Activated naive CD4-positive, alpha-beta T cell treated with Interleukin-2 at 50 U/mL for 16 hours (primary cell): ENCODE data around the gene CTSZ.
A peak's percentile ranks its signal among the peaks of the same experiment; 100 is the strongest.

Source experiments
- DNase-seq: peaks from one replicate; pipeline ENCODE4 v3.0.0-alpha.2; 2020

CTSZ gene

DNA sequence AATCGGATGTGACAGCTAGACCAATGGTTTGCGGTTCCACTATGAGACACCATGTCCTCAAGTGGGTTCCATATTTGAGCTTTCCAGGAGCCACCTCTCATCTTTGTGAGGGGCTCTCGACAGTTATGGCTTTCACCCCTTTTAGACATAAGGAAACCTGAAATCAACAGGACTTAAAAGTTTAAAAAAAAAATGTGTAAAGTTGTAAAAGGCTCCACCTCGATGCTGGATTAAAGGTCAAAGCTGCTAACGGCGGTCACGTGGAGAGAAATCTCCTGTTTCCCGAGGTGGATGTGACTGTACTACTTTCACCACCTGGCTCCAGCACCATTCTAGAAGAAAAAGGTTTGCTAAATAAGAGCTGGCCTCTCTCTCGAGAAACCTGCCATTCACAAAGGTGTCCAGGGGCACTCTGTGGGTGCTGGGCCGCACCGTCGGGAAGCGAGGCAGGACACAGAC is 24.5 kb upstream of the CTSZ start:
- peak; percentile 23 for DNase-seq

DNA sequence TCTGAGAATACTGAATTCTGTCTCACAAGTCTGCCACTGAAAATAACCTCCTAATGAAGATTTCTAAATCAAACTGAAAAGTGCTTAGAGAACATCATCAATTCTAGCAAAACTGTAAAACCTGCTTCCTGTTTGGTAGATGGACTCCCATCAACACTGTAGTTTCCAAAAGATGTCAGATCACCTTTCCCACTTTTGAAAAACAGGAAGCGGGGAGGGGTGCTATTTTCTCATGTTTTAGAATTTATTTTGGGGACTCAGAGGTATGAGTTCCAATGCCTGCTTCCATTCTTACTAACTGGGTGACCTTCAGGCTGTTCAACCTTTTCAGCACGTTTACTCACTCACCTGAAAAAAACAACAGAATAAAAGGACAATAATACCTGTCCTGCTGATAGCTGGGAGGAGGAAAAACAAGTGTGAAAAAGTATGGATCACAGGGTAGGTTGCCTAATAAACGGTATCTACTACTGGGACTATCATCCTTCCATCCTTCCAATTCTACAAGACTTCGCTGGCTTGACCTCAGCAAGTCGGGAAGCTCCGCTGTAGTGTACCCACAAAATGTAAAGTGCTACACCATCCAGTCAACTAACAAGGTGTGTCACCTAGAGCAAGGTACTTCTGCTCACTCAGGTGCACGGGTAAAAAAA is 24.0 kb upstream of the CTSZ start:
- no peak for DNase-seq

DNA sequence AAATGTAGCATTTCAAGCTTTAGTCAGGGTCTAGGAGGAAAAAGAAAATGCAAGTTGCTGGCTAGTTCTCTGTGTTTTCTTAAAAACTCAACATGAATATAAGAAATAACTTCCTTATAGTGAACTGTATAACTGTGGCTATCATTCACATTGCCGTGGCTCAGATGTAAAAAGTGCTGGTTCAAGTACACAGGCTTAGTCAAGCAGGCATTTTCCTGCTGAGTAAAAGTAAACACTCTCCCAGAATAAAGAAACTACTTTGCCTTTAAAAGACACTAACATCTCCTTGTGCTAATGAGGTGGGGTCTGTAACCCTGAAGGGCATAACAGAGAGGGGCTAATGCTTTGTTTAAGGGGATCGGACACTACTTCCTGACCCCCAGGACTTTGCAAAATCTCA is 21.8 kb upstream of the CTSZ start:
- DNase-seq: no peak

DNA sequence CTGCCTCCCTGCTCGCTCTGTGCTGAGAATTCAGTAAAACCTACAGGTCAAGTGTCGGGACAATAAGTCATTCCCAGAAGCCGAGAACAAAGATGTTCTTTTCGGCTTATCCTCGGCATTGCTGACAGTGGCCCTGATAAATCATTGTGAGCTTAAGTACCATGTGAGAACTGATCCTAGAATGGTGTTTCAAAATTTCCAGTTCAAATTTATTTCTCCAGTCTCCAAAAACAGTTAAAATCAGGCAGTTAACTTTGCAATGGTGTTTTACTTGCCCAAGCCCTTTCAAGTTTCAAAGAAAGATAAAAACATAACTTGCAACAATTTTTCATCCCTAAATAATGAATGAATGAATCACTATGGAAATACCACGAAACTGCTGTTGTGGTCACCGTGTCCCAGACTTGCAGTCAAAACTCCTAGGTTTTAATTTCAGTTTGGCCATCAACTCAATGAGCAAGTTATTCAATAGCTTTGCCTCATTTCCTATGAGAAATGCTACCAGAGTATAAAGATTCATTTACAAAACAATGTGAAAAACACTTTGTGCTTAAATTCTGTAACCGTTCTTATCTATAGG is 20.8 kb upstream of the CTSZ start:
- DNase-seq: no peak

DNA sequence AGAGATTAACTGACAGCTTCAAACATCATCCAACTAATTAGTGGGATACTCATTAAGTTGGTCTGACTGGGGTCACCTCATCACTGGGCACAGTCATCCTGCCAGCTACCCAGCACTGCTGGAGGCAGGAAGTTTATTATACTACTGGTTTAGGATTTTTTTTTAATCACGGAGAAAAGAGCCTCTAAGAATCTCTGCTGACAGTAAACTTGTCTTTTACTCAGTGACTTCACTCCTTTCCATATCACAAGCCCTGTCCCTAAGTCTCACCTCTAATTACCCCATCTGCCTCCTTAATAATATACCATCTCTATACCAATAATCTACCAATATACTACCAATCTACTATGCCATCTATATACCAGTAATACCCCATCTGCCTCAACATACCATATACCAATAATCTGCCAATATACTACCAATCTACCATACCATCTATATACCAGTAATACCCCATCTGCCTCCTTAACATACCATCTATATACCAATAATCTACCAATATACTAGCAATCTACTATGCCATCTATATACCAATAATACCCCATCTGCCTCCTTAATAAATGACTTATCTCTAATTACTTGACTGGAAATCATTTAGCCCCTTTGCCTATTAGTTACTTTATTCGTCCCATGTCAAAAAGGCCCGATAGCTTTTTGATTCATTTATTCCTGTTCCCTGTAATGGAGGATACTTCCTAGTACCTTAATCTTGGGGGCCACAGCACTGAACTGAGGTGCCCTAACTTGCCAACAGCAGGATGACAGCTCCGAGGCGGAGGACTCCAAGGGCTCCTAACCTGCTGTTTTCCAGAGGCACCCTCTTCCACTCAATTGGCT is 20.1 kb upstream of the CTSZ start:
- DNase-seq: no peak

DNA sequence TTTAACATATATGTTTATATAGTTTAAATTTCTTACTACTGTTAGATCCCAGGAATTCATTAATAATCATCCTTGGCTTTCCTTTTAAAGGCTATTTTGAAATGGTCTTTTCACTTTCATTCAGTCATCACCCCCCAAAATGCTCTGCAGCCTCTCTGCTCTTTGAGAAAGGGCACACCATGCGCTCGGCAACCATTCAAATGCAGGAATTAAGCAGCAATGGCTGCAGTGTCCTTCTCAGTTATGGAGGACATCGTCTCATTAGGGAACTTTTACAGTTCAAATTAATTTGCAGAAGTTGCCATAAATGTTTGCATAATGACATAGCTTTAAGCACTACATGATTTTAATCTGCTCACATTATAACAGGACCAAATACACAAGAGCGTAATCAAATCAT is 18.5 kb upstream of the CTSZ start:
- no peak for DNase-seq

DNA sequence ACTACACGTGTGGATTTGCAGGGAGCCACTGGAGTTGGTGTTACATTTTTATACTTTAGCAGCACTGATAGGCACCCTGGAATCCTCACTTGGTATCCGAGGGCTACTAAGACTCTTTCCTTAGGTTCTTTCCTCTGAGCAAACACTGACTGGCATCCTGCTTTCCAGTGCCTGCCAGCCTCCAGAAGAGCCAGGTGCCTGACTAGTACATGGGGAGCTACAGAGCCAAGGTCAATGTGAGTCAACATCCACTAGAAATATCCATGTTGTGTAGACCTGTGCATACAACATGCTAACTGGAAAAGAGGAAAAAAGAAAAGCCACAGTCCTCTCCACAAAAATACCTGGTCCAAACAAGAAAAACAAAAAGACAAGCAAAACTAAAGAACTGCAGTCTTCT is 18.0 kb upstream of the CTSZ start:
- no peak for DNase-seq

DNA sequence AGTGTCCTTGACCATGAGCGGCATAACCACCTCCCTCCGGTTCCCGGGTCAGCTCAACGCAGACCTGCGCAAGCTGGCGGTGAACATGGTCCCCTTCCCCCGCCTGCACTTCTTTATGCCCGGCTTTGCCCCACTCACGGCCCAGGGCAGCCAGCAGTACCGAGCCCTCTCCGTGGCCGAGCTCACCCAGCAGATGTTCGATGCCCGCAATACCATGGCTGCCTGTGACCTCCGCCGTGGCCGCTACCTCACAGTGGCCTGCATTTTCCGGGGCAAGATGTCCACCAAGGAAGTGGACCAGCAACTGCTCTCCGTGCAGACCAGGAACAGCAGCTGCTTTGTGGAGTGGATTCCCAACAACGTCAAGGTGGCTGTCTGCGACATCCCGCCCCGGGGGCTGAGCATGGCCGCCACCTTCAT is 17.1 kb upstream of the CTSZ start:
- no peak for DNase-seq

DNA sequence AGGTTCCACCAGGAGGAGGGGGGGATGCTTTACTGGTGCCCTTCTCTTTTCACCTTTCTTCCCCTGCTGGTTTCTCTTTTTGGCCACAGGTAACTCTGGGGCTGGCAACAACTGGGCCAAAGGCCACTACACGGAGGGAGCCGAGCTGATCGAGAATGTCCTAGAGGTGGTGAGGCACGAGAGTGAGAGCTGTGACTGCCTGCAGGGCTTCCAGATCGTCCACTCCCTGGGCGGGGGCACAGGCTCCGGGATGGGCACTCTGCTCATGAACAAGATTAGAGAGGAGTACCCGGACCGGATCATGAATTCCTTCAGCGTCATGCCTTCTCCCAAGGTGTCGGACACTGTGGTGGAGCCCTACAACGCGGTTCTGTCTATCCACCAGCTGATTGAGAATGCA is 16.6 kb upstream of the CTSZ start:
- DNase-seq: no peak

DNA sequence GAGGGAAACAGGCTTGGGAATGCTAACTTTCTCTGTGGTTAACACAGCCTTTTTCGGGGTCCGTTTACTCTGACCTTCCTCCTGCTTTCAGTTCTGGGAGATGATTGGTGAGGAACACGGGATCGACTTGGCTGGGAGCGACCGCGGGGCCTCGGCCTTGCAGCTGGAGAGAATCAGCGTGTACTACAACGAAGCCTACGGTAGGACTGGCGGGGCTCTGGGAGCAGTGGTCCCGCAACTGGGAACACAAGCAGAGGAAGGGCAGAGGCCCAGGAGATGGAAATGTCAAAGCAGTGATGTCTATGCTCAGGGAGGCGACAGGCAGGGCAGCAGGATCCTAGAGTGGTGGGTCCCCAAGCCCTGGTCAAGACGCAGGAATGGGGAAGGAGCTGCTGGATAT is 15.7 kb upstream of the CTSZ start:
- no peak for DNase-seq

DNA sequence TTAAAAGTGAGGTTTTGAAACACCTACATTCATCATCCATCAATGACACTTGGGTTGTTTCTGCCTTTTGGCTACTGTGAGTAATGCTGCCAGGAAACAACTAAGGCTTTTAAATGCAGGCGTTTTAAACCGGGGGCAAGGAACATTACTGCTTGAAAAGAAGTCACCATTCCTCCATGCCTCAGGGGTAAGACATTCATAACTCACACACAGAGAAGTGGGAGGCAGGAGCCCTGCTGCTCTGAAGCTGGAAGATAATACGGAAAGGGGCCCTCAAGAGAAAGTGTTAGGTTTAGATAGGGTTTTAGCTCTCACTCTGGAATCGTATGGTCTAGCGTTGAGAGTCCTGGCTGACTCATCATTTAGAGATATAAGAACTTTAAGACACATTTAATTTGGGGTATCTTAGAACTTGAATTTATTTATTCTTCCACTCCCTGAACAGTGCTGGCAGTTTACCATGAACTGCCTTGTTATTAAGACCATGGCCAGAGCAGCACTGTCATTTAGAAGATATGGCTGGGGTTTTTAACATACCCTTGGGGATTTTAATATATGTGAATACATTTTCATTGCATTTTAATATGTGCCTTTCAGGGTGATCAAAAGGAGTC is 14.0 kb upstream of the CTSZ start:
- no peak for DNase-seq

DNA sequence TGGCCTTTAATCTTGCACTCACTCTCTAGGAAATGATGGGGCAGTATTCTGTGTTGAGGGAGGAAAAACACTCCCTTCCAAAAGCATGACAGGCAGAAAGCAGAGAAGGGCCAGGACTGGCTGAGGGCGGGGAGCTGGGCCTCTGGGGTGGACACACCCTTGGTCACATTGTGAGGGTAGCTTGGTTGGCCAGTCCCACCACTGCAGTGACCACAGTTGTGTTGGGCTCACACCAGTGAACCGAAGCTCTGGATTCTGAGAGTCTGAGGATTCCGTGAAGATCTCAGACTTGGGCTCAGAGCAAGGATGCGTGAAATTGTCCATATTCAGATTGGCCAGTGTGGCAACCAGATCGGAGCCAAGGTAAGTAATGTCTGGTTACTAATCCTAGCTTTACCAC is 12.2 kb upstream of the CTSZ start, which contains the start of gene TUBB1:
Gene TUBB1, plus strand, starts transcription at position 213 of the 400 bp plus-strand sequence. Its CDS starts 94 bp downstream, at position 307.
- DNase-seq: no peak

DNA sequence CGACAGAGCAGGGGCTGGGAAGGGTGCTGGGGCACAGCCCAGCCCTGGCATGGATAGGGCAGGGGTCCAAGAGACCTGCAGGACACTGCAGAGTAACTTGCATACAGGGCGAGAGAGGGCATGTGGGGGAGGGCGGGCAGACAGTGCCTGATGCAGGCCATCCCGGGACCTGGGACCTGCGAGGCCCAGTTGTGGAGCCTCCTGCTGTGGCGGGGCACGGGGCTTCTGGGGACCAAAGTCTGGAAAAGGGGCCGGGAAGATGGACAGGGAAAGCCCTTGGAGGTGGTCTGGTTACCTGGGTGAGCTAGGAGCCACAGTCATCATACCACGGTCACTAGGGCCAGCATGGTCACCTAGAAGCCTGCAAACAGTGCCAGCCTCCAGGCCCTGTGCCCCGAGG is 11.8 kb upstream of the CTSZ start:
- DNase-seq: no peak

DNA sequence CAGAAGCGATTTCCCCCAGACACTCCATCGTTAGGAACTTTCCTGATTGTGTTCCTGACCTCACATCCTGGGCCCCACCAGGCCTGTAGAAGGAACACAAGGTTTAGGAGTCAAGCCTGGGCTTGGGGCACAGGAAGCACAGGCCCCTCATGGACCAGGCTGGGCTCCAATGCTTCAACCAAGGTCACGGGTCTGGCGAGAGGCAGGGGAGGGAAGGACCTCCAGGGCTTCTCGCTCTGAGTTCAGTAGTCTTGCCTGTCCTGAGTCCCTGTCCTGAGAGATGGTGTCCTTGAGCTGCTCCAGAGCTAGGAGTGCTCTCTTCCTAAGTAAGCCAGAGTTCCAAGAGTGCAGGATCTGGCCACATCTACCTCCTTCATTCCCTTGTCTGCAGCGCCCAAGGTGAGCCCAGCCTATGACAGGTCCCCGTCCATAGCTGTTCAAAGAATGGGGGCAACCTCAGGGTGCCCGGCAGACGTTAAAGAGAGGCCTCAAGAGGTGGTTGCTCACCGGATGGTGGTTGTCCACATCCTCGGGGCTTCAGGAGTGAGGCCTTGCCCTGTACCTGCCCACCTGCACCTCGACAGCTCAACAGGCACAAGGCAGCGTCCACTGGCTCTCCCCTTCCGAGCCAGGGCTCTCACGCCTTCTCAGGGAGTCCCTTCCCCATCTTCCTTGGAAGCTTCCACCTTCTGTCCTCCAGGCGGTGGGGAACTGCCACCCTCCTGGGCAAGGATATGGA is 10.6 kb upstream of the CTSZ start:
- DNase-seq: no peak

DNA sequence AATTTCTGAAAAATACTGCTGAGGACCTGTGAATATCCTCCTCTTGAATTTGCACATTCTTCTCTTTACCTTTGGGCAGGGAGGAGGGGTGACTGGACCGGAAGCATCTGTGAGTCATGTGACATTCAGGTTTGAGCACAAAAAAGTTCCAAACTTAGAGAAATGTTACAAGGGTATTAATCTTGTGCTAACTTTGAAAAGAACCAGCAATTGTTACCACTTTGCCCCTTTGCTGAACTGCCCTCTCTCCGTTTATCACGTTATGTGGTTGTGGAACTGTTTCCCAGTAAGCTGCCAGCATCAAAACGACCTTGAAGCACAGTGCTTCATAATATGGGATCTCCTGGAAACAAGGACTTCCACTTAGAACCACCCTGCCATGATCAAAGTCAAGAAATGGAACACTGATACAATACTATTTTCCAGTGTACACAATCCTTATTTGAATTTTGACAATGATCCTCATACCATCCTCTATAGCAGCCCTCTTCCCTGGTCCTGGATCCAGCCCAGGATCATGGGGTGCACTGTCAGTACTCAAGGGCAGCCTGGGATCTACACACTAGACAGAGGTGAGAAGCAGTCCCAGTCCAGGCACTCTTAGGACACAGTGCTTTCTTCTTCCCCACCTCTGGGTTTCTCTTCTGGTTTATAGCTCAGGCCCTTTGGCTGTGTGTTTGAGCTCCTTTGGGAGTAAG is 9.9 kb upstream of the CTSZ start:
- peak; percentile 20 for DNase-seq

DNA sequence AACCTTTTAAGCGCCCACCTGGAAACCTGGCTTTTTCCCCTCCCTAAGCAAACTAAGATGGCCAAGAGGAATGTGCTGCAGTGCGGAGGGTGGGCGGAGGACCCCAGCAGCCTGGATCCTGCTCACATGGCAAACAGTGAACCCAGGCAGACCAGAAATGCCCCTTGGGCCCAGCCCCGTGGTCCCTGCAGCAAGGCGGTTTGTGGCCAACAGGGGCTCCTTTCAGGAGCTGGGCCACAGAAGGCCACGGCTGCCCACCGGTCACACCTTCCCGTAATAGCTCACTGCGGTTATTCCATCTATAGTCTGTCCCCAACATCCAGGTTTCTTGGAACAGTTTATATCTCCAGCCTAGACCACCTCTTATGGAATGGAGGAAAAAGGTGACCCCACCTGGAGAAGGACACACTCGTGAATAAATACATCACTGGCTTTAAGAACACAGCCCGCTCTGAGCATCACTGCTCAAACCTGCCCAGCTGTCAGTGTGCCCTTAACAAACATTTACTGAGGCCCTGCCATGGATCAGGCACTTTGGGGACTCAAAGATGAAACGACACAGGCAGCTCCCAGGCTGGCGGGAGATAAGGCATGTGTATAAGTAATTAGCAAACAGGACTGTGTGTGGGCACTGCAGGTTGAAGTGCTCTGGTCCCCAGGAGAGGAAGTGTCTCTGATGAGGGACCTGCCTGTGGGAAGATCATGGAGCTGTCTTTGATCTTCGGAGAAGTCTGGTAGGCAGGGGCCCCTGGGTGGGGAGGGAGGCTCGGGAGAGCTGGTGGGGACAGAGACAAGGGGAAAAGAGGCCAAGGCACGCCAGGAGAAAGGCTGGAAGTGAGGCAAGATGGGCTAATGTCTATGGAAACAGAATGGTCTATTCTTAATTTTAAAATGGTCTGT is 9.0 kb upstream of the CTSZ start:
- no peak for DNase-seq

DNA sequence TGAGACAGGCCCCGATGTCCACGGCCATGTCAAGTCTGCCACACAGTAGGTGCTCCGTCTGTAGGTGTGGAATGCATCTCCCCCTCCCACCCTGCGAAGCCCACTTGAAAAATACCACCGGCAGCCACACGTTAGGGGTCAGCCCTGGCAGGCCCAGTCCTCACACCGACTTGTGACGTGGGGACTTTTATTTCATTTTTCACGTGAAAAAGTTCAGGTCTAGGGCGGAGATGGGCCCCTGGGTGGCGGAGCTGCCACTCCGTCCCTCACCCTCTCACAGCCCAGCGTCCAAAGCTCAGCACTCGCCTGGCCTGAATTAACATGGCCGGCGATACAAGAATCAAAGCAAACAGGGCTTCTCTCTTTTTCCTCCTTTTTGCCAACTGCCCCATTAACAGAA is 8.4 kb upstream of the CTSZ start:
- DNase-seq: no peak

DNA sequence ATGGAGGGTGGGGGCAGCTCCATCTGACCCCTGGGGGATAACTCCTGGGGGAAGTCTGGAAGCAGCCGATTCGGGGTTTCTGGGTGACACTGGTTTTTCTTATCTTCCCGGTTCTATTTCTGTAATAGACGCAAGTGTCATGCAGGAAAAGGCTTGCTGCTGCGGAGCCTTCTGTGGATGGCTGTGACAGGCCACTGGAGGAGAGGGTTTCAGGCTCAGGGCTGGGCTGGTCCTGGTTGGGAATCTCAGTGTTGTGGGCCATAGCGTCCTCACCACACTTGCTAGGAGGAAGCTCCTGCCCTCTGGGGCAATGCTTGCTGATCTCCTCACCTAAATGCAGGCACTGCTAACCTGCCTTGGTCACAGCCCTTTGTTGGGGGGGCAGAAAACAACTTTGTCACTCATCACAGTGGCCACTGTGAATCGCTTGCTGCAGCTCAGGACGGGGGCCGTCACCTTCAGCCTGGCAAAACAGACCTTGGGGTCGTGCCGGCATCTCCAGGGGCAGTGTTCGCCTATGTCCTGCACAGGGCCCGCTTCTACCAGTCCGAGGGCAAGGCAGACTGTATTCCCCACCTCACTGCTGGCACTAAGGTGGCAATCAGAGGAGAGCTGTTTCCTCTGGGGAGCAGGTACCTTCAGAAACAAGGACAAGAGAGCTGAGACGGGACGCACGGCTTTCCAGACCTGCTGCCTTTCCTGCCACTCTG is 7.8 kb upstream of the CTSZ start:
- DNase-seq: no peak

DNA sequence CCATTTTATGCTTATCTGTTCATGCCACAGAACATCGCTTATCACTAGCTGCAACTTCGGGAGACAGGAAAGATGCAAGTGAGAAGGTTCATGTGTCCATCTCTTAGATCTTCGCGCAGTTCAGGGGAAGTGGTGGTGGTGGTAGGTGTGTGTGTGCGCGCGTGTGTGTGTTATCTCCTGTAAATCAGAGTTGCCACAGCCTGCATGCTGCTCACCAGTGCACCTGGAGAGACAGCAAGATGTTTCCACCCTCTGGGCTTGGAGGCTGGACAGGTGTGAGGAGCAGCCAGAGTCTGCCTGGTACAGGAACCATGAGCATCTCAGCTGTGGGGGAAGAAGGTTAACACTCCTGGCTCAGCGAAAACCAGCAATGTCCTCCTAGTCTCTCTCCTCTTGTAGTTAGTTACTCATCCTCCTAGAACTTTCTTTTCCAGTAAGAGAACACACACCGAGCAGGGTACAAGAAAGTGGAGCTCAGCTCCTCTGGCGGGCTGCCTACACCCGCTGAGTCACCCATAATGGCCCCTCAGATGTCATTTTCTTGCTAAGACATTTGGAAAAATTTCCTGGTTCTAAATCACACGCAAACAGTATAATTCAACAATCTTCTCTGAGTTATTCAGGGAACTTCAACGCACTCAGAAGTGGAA is 7.0 kb upstream of the CTSZ start:
- DNase-seq: no peak
